GM18868 (cell line): ENCODE data around the gene SSR3.
"Not testable (repeated sequence)": the region's sequence is repeated elsewhere in the genome, so short reads cannot be mapped to it uniquely, and the experiment has no call there.

Experiments
- ATAC-seq: cut with Tn5 transposase; IDR thresholded peaks from one replicate; pipeline ENCODE4 v1.9.1; 2021; ENCODE audit warnings: mild to moderate bottlenecking, moderate library complexity; ENCODE audit not compliant: unreplicated experiment

SSR3 gene

GRCh38 chr3:156554842-156555687 is at the start of gene SSR3:
Gene SSR3, minus strand, starts transcription at chr3:156555117. Its CDS starts 28 bp downstream, at chr3:156555089.
- peak; percentile 99 for ATAC-seq

- no peak for ATAC-seq
Observed at GRCh38 chr3:156604064-156604641, 49.2 kb upstream of the SSR3 start.

- ATAC-seq: no peak
Observed at GRCh38 chr3:156603379-156604017, 48.6 kb upstream of the SSR3 start.

- ATAC-seq: peak; percentile 68
Observed at GRCh38 chr3:156602424-156602823, 47.5 kb upstream of the SSR3 start.

- ATAC-seq: no peak
Observed at GRCh38 chr3:156601497-156601896, 46.6 kb upstream of the SSR3 start.

- no peak for ATAC-seq
Observed at GRCh38 chr3:156600834-156601233, 45.9 kb upstream of the SSR3 start.

GRCh38 chr3:156599089-156599874 is 44.4 kb upstream of the SSR3 start:
- ATAC-seq: no peak

- ATAC-seq: no peak
Observed at GRCh38 chr3:156598413-156598812, 43.5 kb upstream of the SSR3 start.

- ATAC-seq: no peak
Observed at GRCh38 chr3:156594219-156594683, 39.3 kb upstream of the SSR3 start.

- no peak for ATAC-seq
Observed at GRCh38 chr3:156593814-156594213, 38.9 kb upstream of the SSR3 start.

- not testable (repeated sequence) for ATAC-seq
Observed at GRCh38 chr3:156589806-156590205, 34.9 kb upstream of the SSR3 start.

- no peak for ATAC-seq
Observed at GRCh38 chr3:156587760-156588069, 32.8 kb upstream of the SSR3 start.

- peak; percentile 40 for ATAC-seq
Observed at GRCh38 chr3:156586905-156587759, 32.2 kb upstream of the SSR3 start.

GRCh38 chr3:156583469-156583868 is 28.6 kb upstream of the SSR3 start:
- no peak for ATAC-seq

- ATAC-seq: peak; percentile 80
Observed at GRCh38 chr3:156582532-156583183, 27.7 kb upstream of the SSR3 start.

GRCh38 chr3:156581954-156582353 is 27.0 kb upstream of the SSR3 start:
- no peak for ATAC-seq

- no peak for ATAC-seq
Observed at GRCh38 chr3:156581033-156581432, 26.1 kb upstream of the SSR3 start.

GRCh38 chr3:156579427-156579851 is 24.5 kb upstream of the SSR3 start:
- ATAC-seq: no peak

- no peak for ATAC-seq
Observed at GRCh38 chr3:156577736-156578135, 22.8 kb upstream of the SSR3 start.
